NCI-H2196 (cell line): ENCODE data around the gene CARD9.
A peak's percentile ranks its signal among the peaks of the same experiment; 100 is the strongest.
"Not testable (repeated sequence)": the region's sequence is repeated elsewhere in the genome, so short reads cannot be mapped to it uniquely, and the experiment has no call there.

ENCODE experiments used
- DNase-seq: peaks from one replicate; lab custom pipeline; 2025; ENCODE audit not compliant: unreplicated experiment; lab: John Stamatoyannopoulos, UW

CARD9 gene, protein sequence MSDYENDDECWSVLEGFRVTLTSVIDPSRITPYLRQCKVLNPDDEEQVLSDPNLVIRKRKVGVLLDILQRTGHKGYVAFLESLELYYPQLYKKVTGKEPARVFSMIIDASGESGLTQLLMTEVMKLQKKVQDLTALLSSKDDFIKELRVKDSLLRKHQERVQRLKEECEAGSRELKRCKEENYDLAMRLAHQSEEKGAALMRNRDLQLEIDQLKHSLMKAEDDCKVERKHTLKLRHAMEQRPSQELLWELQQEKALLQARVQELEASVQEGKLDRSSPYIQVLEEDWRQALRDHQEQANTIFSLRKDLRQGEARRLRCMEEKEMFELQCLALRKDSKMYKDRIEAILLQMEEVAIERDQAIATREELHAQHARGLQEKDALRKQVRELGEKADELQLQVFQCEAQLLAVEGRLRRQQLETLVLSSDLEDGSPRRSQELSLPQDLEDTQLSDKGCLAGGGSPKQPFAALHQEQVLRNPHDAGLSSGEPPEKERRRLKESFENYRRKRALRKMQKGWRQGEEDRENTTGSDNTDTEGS

DNA sequence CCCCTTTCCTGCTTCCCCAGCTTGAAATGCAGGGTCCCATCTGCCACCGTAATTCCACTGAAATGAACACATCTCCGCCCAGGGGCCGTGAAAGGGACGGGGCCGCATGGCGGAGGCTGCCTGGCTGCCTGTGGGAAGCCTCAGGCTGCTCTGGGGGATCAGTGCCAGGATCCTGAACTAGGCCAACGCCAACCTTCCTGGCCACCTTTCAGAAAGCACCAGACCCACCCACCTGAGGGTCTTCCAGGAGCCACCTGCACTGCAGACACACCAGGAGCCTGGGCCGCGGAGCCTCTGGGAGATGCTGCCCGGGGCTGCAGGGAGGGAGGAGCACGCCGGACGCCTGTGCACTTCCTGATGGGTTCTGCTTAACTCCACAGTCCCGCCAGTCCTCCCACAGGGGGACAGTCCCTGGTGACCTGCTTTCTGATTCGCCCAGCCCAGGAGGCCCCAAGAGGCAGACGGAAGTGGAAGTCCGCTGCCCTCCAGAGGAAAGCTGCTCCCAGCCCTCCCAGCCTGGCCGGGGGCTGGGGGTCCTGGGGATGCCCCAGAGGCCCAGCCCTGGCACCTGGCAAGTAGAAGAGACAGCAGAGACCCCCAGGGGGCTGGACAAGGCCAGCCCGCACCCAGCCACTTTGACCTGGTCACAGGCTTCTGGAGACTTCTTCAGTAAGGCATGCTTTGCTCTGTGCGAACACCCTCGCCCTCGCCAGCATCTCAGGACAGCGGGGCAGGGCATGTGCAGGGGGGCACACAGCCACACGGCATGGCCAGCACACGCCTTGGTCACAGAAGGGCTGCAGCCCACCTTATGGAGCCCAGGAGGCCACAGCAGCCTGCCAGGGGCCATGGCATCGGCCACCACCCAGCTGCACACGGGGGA is at the start of gene CARD9:
TSS of gene CARD9 (minus strand) at position 370 of the 883 bp plus-strand sequence. CDS start 1,591 bp downstream, outside the sequence.
- DNase-seq = no peak

DNA sequence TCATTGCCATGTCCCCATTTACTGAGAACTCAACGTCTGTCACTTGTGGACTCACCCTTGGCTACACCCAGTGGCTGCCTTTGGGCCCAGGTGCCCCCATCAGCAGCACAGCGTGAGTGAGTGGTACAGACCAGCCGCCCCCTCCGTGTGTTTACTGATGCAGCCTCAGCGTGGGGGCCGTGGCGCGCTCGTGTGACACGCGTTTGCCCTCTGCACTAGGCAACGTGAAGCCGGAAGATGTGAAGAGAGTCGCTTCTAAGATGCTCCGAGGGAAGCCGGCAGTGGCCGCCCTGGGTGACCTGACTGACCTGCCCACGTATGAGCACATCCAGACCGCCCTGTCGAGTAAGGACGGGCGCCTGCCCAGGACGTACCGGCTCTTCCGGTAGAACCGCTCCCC is 49.4 kb upstream of the CARD9 start:
- no peak for DNase-seq

DNA sequence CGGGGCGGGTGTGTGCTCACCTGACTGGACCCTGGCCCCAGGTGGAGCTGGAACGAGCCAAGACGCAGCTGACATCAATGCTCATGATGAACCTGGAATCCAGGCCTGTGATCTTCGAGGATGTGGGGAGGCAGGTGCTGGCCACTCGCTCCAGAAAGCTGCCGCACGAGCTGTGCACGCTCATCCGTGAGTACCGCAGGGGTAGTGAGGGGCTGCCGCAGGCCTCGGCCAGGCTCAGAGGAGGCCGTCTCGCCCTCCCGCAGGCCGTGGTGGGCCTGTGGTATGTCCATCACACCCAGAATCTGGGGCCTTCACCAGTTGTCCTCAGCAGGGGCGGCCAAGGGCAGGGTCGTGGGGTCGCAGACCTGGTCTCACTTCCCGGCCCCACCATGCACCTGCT is 48.3 kb upstream of the CARD9 start:
- DNase-seq = no peak

DNA sequence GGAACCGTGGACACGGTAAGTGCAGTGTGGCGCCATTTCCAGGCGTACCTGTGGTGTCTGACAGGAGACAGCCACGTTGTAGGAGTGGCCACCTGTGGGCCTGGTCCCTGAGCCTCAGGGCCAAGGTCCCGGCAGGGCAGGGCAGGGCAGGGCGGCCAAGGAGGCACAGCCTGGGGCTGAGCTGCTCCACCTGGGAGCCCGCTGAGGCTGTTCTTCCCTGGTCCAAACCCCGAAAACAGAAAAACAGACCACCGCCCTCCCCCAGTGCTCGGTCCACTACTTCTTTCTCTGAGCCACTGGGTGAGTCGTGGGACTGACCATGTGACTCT is 45.6 kb upstream of the CARD9 start:
- no peak for DNase-seq

DNA sequence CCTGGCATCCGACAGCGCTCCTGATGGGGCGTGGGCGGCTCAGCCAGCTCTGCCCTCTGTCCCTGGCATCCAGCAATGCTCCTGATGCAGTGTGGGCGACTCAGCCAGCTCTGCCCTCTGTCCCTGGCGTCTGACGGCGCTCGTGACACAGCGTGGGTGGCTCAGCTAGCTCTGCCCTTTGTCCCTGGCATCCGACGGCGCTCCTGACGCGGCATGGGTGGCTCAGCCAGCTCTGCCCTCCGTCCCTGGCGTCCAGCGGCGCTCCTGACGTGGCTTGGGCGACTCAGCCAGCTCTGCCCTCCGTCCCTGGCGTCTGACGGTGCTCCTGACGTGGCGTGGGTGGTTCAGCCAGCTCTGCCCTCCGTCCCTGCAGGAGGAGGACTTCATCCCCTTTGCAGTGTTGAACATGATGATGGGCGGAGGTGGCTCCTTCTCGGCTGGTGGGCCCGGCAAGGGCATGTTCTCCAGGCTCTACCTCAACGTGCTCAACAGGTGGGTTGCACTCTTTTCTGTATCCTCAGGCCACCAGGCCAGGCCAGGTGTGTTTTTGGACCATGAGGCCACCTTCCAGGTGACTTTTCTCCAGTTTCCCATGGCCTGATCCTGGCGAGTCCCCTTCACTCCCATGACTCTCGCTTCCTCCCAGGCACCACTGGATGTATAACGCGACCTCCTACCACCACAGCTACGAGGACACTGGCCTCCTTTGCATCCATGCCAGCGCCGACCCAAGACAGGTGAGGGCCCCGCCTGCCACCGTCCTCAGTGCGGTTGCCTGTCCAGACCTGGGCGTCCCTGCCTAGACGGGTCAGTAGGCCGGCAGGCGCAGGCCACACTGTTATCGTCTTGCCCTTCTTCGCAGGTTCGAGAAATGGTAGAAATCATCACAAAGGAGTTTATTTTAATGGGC is 45.0 kb upstream of the CARD9 start:
- DNase-seq = no peak

DNA sequence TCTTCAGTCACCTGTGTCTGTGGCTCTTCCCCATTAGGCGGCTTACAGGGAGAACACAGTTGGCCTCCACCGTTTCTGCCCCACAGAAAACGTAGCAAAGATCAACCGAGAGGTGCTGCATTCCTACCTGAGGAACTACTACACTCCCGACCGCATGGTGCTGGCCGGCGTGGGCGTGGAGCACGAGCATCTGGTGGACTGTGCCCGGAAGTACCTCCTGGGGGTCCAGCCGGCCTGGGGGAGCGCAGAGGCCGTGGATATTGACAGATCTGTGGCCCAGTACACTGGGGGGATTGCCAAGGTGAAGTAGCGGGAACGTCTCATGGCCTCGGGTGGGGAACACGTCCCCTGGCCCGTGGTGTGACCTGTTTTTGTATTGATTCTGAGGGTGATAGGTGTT is 43.4 kb upstream of the CARD9 start:
- DNase-seq = no peak

DNA sequence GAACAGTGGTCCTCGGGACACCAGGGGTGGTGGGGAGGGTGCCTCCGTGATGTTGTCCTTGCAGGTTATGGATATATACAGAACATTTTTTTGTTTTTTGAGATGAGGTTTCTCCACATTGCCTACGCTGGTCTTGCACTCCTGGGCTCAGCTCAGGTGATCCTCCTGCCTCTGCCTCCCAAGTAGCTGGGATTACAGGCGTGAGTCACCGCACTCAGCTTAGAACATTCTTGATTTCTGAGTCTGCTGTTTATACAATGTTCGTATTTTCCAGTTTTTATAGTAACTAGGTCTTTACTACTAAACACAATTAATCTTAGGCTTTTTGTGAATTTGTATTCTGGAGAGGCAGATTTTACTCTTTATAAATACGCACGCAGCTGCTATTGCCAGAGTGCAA is 43.0 kb upstream of the CARD9 start:
- no peak for DNase-seq

DNA sequence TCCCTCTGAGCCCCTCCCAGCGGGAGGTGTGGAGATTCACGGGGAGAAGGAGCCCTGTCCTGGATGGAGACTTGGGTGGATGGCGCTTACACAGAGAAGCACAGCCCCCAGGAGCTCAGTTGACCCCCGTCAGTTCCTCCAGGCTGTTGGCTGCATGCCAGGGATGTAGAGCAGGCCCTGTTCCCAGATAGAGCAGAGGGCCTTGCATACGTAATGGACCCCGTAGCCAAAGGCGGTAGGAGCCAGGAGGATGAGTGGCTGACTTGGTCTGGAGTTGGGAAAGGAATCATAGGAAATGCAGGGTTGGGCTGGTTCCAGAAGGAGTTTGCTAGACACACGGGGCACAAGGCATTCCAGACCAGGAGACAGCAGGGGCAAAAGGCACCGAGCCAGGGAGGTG is 39.5 kb upstream of the CARD9 start:
- DNase-seq = no peak

DNA sequence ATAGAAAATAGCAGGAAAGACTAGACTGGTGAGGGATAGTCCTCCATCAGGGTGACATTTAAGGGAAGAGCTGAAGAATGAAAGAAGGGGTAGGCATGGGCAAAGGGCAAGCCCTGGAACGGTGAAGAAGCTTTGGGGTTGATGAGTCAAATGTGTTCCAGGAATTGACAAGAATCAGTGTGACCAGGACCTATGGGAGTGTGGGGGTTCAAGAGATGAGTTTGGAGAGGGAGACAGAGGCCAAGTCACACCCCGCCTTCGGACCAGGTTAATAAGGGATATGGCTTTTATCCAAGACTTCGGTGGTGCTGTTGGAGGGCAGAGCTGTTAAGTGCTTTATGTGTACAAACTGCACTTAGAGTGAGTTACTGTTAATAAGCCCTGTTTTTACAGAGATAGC is 37.9 kb upstream of the CARD9 start:
- no peak for DNase-seq

DNA sequence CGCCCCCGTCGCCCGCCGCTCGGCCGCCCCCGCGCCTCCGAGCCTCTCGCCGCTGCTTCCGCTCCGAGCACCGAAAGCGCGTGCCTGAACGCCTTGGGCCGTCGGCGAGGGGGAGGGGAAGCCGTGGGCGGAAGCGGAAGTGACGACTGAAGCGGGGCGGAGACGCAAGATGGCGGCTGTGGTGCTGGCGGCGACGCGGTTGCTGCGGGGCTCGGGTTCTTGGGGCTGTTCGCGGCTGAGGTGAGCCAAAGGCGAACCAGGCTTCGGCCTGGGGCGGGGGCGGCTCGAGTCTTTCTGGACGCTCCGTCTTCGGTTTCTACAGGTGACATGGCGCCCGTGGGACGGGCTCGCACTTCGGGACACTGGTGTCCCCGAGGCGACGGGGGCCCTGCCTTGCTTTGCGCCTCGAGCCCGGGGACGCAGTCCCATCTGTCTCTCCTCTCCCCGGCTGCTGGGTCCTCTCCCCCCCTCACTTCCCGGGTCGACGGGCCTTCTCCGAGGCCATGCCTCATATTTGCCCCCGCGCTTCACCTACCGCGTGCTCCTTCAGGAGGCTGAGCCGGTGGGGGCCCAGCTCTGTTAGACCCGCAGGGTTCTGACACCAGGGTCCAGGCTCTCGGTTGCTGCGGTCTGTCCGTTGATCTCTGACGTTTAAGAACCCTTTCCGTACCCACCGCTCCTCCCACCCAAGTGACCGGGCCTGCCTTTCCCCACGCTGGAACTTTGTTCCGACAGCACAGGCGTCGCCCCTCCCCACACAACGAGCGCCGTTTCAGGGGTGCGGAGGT is 37.2 kb upstream of the CARD9 start, which contains the start of the genes ENTR1 and PMPCA:
TSS of gene ENTR1 (minus strand) at position 115 of the 788 bp plus-strand sequence. CDS start 217 bp downstream, outside the sequence.
TSS of gene PMPCA (plus strand) at position 159 of the 788 bp plus-strand sequence. CDS start at position 170, 11 bp downstream.
- DNase-seq = peak; percentile 90

DNA sequence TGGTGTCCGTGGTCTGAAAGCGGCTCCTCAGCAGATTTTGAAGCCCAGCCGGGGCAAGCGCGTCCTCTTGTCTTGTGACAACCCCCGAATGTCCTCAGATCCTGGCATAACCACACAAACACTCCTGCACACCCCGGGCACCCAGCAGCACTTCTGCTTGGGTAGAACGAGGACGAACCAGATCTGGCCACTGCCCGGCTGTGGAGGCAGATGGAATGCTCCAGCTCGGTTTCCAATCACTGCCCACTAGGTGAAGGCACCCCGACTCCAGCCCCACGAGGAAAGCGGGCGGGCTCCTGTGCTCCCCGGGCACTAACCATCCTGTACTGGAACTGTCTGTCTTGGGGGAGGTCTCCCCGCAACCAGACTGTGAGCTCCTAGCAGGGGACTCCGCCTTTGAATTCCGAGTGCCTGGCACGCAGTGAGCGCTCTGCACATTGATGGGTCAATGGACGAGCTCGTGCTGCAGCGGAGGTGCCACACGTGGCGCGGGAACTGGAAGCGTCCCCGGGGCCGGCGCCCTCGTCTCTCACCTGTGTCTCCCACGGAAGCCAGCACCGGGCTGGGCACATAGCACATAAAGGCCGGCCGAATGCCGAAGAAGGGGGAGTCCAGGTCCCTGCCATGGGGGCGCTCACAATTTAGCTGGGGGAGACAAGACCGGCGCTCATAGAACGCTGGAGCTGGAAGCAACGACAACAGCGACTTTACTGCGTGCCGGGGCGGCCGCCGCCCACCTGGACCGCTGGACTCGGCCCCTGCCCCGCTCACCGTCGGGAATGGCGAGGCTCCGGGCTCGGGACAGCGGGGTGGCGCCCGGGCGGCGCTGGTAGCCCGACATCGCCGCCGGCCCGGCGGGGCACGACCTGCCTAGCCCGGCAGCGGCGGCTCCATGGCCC is 36.3 kb upstream of the CARD9 start:
- no peak for DNase-seq

DNA sequence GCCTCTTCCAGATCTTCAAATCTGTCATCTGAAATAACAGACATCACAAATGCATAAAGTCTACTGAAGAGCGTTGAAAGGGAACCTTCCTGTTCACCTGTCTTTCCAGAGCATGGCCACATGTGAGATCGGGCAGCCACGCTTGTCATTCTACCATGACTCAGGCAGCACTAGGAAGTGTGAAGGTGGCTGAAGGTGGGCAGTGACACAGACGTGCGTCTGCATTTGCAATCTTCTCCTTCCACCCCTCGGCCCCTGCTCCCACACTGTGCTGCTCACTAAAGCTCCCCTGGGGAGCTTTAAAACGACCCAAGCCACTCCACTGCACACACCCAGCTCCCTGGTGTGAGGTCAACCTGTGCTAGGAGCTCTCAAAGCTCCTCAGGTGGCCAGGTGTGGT is 34.4 kb upstream of the CARD9 start:
- DNase-seq = no peak

DNA sequence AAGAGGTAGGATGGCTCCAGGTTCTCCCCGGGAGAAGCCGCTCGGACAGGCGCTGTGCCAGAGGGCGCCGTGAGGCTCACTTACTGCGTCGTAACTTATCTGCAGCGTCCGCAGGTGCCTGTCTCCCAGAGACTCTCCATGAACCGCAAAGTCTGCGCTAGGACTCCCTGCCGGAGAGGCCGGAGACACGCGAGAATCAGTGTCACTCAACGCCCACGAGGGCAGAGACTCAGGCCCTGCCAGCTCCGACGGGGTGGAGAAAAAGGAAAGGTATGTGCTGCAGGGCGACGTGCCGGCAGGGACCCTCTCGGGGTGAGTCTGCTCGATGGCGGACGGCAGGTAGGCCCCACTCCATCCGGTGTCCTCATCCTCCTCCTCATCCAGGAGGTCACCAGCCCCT is 33.6 kb upstream of the CARD9 start:
- not testable (repeated sequence) for DNase-seq

DNA sequence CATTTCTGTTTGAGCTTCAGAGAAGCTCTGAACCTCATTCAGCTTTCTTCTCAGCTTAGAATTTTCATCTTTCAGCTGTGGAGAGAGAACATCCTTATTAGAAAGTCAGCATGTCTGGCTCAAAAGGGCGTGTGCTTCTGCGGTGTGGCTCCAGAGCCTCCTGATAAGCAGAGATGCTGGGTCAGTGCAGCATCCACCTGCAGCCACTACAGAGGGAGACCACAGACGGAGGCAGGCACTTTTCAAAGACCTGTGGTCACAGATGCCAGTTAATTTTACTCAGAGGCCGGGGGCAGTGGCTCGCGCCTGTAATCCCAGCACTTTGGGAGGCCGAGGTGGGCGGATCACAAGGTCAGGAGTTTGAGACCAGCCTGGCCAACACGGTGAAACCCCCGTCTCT is 32.4 kb upstream of the CARD9 start:
- not testable (repeated sequence) for DNase-seq

DNA sequence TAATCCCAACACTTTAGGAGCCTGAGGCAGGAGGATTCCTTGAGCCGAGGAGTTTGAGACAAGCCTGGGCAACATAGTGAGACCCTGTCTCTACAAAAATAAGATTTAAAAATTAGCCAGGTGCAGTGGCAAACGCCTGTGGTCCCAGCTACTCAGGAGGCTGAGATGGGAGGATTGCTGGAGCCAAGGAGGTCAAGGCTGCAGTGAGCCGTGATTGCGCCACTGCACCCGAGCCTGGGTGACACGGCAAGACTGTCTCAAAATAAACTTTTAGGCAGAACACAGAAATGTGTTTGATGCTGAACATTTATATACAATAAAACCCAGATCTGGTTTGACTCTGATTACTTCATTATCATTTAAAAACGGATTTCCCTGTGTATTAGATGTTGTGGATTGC is 32.0 kb upstream of the CARD9 start:
- DNase-seq = no peak

DNA sequence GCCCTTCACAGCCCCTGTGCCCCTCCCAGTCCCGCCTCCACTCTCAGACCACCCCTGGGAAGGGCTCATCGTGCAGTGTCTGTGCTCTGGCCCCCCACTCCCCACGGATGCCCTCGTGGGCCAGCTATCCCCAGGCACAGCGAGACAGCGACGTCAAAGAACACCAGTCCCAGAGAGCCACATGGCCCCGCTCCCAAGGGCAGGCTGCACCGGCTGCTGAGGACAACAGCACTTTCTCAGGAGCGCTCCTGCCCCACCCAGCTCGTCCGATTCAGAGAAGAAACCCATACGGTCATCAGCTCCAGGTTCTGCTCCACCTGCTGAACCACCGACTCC is 31.3 kb upstream of the CARD9 start:
- no peak for DNase-seq

DNA sequence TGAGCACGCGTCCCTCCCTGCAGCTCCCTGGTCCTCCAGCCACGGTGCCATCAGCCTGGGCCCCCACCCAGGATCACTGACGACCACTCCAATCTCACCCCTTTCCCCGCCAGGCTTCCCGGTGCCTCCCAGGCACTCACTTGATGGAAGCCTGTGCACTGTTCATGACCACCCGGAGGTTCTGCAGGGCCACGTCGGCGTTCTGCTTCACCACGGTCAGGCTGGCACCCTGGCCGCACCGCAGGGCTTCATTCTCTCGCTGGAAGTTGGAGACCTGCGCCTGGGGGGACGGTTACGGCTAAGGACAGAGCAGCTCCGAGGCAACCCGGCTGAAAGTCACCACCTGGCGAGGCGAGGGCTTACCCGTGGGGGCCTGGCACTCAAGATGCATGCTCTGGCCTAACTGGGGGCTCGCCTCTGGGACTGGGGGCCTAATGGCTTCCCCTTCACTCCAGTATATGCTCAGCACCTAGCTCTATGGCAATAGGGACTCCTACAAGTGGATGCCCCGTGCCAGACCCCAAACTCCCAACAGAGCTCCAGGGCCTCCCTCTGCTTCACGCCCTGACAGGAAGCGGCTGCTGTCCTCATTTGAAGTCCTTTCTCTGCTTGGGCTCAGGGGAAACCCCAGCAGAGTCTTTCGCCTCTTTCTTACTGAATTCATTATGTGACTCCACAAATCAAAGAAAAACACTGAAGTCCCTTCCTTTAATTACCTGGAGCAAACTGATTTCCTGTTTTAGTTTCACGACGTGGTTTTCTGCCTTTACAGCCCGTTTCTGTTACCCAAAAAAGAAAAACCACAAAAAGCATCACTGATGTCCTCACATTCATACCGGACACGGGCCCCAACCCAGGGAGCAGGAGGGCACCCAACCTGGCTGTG is 30.7 kb upstream of the CARD9 start:
- no peak for DNase-seq

DNA sequence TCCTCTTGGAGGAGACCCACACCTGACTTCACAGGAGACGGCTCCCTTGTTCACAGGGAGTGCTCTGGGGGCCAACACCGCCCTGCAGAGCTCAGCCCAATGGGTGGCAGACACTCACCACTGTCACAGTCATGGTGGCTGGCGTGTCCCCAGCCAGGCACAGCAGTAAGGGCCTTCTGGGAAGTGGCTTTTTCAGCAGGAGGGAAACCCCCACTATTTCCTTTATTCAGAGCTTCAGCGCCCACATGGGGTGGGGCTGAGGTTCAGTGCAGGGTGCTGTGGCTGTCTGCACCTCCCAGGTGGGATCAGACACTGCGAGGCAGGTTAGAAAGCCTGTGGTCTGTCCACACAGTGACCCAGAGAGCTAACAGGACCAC is 30.1 kb upstream of the CARD9 start:
- no peak for DNase-seq
